Panc1 (cell line): Measurements from ENCODE around the gene PRMT3. TPM values are rescaled to one million over a fixed set of nuclear protein-coding genes. Genes with fewer than 3 reads are reported as not detected.

ENCODE experiments used
- ATAC-seq: fragments of 200-7000 bp; cut with Tn5 transposase; 2 replicates; pipeline ENCODE4 v1.9.1; 2020; ENCODE audit warnings: mild to moderate bottlenecking, moderate library complexity
- BruUV-seq: library from RNA; stranded (reverse); fragments of 400-500 nt; replicated peaks from 2 replicates; lab custom pipeline; 2021; lab: Mats Ljungman, UMichigan
- CTCF ChIA-PET: fragments of 300-600 bp; sonication (Branson Sonifier 250); formaldehyde crosslinking; loops from one replicate; lab custom pipeline; 2022; ENCODE audit warnings: antibody characterized with exemption; lab: Charles Lee
- POLR2A ChIA-PET: fragments of 300-600 bp; sonication (Branson Sonifier 250); formaldehyde crosslinking; loops from one replicate; lab custom pipeline; 2022; ENCODE audit warnings: antibody characterized with exemption; lab: Charles Lee
- DNase-seq: peaks from one replicate; pipeline ENCODE4 v3.0.0-alpha.2; 2010; ENCODE audit warnings: low read depth, low spot score
- H3K27ac ChIP-seq: 2 replicates; pipeline ENCODE4 v1.5.1; 2011; ENCODE audit warnings: mild to moderate bottlenecking, low read length, inconsistent platforms
- H3K27me3 ChIP-seq: fragments of 200-500 bp; sonication (Bioruptor generic); 2 replicates; pipeline ENCODE4 v1.6.0; 2014; ENCODE audit warnings: low read length, inconsistent platforms; ENCODE audit not compliant: control insufficient read depth, insufficient read depth
- H3K36me3 ChIP-seq: fragments of 200-500 bp; sonication (Bioruptor generic); 2 replicates; pipeline ENCODE4 v1.5.1; 2014; ENCODE audit warnings: inconsistent platforms, mild to moderate bottlenecking, low read length, moderate library complexity; ENCODE audit not compliant: control insufficient read depth, insufficient read depth
- H3K4me1 ChIP-seq: 2 replicates; pipeline ENCODE4 v1.5.1; 2011; ENCODE audit warnings: inconsistent platforms, mild to moderate bottlenecking, low read length, moderate library complexity; ENCODE audit not compliant: control insufficient read depth, insufficient read depth
- H3K4me3 ChIP-seq, 2 experiments: 2 replicates each; pipeline ENCODE4 v1.5.1; 2011 to 2012; ENCODE audit warnings: low read depth in 2 of 2, low read length in 2 of 2, mild to moderate bottlenecking in 2 of 2, inconsistent platforms in 1 of 2, moderate library complexity in 1 of 2
- H3K9me3 ChIP-seq: fragments of 200-500 bp; sonication (Bioruptor generic); 2 replicates; pipeline ENCODE4 v1.5.1; 2014; ENCODE audit warnings: low read depth, mild to moderate bottlenecking, inconsistent platforms, low read length, moderate library complexity; ENCODE audit not compliant: control insufficient read depth, insufficient read depth
- CTCF ChIP-seq: fragments of 450-650 bp; IDR thresholded peaks from 2 replicates; pipeline ENCODE4 v1.5.1; 2017; ENCODE audit warnings: mild to moderate bottlenecking
- POLR2AphosphoS5 ChIP-seq: IDR thresholded peaks from 2 replicates; pipeline ENCODE4 v1.6.1; 2012; ENCODE audit warnings: mild to moderate bottlenecking, low read depth, low read length, moderate library complexity
- REST ChIP-seq, 2 experiments: IDR thresholded peaks; 2 replicates each; pipeline ENCODE4 v1.6.1; 2011 to 2012; ENCODE audit warnings: low read depth in 2 of 2, control low read depth in 1 of 2, low read length in 1 of 2, mild to moderate bottlenecking in 1 of 2, moderate library complexity in 1 of 2; ENCODE audit not compliant: insufficient read depth in 1 of 2
- SIN3A ChIP-seq: IDR thresholded peaks from 2 replicates; pipeline ENCODE4 v1.6.1; 2012; ENCODE audit warnings: low read depth, mild to moderate bottlenecking, low read length, moderate library complexity, borderline replicate concordance; ENCODE audit not compliant: insufficient read depth
- TCF7L2 ChIP-seq: IDR thresholded peaks from 2 replicates; pipeline ENCODE4 v1.6.1; 2011; ENCODE audit warnings: mild to moderate bottlenecking, low read depth, low read length, inconsistent platforms
- in situ Hi-C: cut with HindIII; loops from 2 replicates; pipeline ENCODE4 v1.10.0; 2016; ENCODE audit warnings: low sequenced_read_pairs, low pct_unique_long_range_greater_than_20kb
- intact Hi-C: fragments of 100-400 bp; cut with micrococcal nuclease; formaldehyde crosslinking; loops from one replicate; pipeline ENCODE4 v1.10.0; 2022; ENCODE audit not compliant: unreplicated experiment
- total RNA-seq: library from RNA; stranded (reverse); gene quantifications from one replicate; pipeline ENCODE4 v1.2.1, GENCODE V29; 2021; ENCODE audit not compliant: unreplicated experiment

The PRMT3 gene
- total RNA-seq, 1 experiment from 2014 or later, result 31.2 TPM

DNA sequence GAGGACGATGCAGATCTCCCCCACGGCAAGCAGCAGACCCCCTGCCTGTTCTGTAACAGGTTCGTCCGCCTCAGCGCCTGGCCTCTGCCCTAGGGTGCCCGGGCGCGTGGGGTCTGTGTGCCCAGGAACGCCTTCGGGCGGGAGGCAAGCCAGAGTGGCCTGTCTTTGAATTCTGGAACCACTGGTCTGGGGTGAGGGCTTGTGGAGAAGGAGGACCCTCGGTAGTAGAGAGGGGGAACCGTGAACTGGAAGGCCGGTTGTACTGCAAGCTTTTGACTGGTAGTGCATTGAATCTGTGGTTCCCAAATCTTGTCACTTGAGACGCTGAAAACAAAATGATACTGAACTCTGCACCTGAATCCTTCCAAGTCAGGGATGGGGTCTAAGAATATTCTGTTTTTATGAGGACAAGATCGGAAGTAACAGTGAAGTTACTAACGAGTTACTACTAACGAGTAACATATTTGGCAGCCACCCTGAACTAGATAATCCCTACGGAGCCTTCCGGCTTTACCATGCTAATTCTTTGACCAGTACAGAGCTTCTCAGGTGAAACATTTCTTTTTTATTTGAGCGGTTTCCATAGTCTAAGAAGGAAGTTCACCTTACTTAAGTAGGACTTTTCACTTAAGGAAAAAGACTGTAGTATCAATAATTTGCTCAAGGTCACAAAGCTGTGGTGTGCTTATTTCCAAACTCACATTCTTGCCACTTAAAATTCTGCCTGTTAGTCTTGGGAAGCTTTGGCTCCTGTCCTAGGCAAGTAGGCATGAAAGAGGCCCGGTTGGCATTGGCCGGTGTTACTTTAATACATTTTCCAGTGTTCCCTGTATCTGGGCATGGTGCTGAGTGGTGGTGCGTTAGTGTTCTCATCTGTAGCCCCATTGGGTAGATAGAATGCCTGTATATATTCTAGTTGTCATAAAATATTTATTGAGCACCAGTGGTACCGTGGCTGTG, 860 bp downstream of the PRMT3 start:
- TF ChIP-seq TCF7L2, result no peak
- TF ChIP-seq REST (IDR thresholded peaks at IDR 0.05; ENCODE audit: insufficient read depth in 1 of 2, low read depth in 2 of 2, low read length in 1 of 2), result no peak
- TF ChIP-seq CTCF, result no peak
- no peak for TF ChIP-seq SIN3A
- no peak for TF ChIP-seq POLR2AphosphoS5
- no peaks in the 10 kb centered on the region for H3K9me3 ChIP-seq
- peaks cover 8% of the 10 kb centered on the region; the same call in 1 of the 2 replicates for H3K4me1 ChIP-seq
- ATAC-seq, result peak; percentile 13
- H3K27ac ChIP-seq, result peak overlapping the region; percentile 78
- in situ Hi-C loops, result no loop called here
- H3K36me3 ChIP-seq, result peaks cover 8% of the 10 kb centered on the region; the same call in 1 of the 2 replicates
- POLR2A ChIA-PET, result interaction anchor here (0.5 kb wide), 1 partner anchor 76 kb away, joined by 6 read pairs; no protein-coding TSS in a partner anchor
- CTCF ChIA-PET, result no interaction called here
- intact Hi-C loops, result no loop called here
- BruUV-seq, result TSS peak; percentile 62
- H3K27me3 ChIP-seq, result no peaks in the 10 kb centered on the region
- no peak for DNase-seq
- peak overlapping the region; percentile 61 to 89 for H3K4me3 ChIP-seq

GRCh38 chr11:20397281-20397680, 9.8 kb downstream of the PRMT3 start:
- no TSS peak for BruUV-seq
- ATAC-seq (peak; percentile 92), DNase-seq (no peak)
- H3K27ac ChIP-seq, result no peak overlapping the region
- peaks cover 30% of the 10 kb centered on the region for H3K36me3 ChIP-seq
- in situ Hi-C loops, result no loop called here
- no peaks in the 10 kb centered on the region for H3K4me1 ChIP-seq
- ChIA-PET CTCF (interaction anchor here (0.5 to 1.3 kb wide), 2 partner anchors 213 to 1538 kb away, joined by 3 to 6 read pairs; no protein-coding TSS in a partner anchor), POLR2A (no interaction called here)
- no peak overlapping the region for H3K4me3 ChIP-seq
- peak; percentile 74 for TF ChIP-seq CTCF
- TF ChIP-seq TCF7L2, result no peak
- H3K9me3 ChIP-seq, result no peaks in the 10 kb centered on the region
- no peaks in the 10 kb centered on the region for H3K27me3 ChIP-seq
- intact Hi-C loops, result loop anchor here (1.0 to 10.0 kb wide), 2 partner anchors 48 to 213 kb away; no protein-coding TSS in a partner anchor
